ENCODE measurements around the gene VEGFB. TPM values are rescaled to one million over a fixed set of nuclear protein-coding genes. Genes with fewer than 3 reads are reported as not detected.

Gene VEGFB
- total RNA-seq, 2 donors from 2014 or later, result 58.9 to 78.4 TPM

DNA sequence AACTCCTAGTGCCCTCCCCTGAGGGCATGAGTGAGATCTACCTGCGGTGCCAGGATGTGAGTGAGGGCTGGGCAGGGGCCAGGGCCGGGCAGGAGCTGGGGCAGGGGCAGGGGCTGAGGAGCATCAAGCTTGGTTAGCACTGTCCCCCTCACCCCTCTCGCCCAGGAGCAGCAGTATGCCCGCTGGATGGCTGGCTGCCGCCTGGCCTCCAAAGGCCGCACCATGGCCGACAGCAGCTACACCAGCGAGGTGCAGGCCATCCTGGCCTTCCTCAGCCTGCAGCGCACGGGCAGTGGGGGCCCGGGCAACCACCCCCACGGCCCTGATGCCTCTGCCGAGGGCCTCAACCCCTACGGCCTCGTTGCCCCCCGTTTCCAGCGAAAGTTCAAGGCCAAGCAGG, 14.1 kb upstream of the VEGFB start:
- WGBS, 2 experiments (ENCODE audit: insufficient coverage in 1 of 2, insufficient read length in 1 of 2), result 91 to 93% methylated on average over 9 to 17 of the region's 17 CpGs
- no peak overlapping the region for H3K27ac Mint-ChIP-seq
- Histone ChIP-seq H3K27me3 (ENCODE audit: control insufficient read depth, insufficient read depth, low read length, poor library complexity, severe bottlenecking) (no peaks in the 10 kb centered on the region), H3K36me3 (ENCODE audit: control insufficient read depth, insufficient read depth, low read length) (peaks cover 5% of the 10 kb centered on the region), H3K4me1 (ENCODE audit: control insufficient read depth, insufficient read depth, low read length) (no peaks in the 10 kb centered on the region), H3K27ac (ENCODE audit: low read depth, low read length) (no peak overlapping the region), H3K4me3 (ENCODE audit: low read length) (no peak overlapping the region), H3K9me3 (ENCODE audit: control insufficient read depth, low read length) (no peaks in the 10 kb centered on the region), H3K9ac (ENCODE audit: extremely low read depth, low read length, poor library complexity, severe bottlenecking) (no peak overlapping the region)
- TF ChIP-seq, protein P1, sequence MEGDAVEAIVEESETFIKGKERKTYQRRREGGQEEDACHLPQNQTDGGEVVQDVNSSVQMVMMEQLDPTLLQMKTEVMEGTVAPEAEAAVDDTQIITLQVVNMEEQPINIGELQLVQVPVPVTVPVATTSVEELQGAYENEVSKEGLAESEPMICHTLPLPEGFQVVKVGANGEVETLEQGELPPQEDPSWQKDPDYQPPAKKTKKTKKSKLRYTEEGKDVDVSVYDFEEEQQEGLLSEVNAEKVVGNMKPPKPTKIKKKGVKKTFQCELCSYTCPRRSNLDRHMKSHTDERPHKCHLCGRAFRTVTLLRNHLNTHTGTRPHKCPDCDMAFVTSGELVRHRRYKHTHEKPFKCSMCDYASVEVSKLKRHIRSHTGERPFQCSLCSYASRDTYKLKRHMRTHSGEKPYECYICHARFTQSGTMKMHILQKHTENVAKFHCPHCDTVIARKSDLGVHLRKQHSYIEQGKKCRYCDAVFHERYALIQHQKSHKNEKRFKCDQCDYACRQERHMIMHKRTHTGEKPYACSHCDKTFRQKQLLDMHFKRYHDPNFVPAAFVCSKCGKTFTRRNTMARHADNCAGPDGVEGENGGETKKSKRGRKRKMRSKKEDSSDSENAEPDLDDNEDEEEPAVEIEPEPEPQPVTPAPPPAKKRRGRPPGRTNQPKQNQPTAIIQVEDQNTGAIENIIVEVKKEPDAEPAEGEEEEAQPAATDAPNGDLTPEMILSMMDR (conservative IDR thresholded peaks at IDR 0.05), result no peak
- no peak for DNase-seq
- peaks cover 14% of the 10 kb centered on the region for H3K36me3 Mint-ChIP-seq (ENCODE audit: low read depth)
- no peaks in the 10 kb centered on the region for H3K27me3 Mint-ChIP-seq (ENCODE audit: insufficient read depth)
- H3K4me1 Mint-ChIP-seq, result peaks cover 3% of the 10 kb centered on the region
- no peaks in the 10 kb centered on the region for H3K9me3 Mint-ChIP-seq
- H3K4me3 Mint-ChIP-seq, result no peak overlapping the region

- H3K27ac ChIP-seq (ENCODE audit: low read depth, low read length), result no peak overlapping the region
- H3K9me3 ChIP-seq (ENCODE audit: control insufficient read depth, low read length), result no peaks in the 10 kb centered on the region
- H3K27me3 ChIP-seq (ENCODE audit: control insufficient read depth, insufficient read depth, low read length, poor library complexity, severe bottlenecking), result no peaks in the 10 kb centered on the region
- Mint-ChIP-seq H3K27ac (no peak overlapping the region), H3K27me3 (ENCODE audit: insufficient read depth) (no peaks in the 10 kb centered on the region), H3K4me1 (peaks cover 5% of the 10 kb centered on the region), H3K9me3 (no peaks in the 10 kb centered on the region), H3K4me3 (no peak overlapping the region), H3K36me3 (ENCODE audit: low read depth) (peaks cover 9% of the 10 kb centered on the region)
- H3K36me3 ChIP-seq (ENCODE audit: control insufficient read depth, insufficient read depth, low read length), result peaks cover 5% of the 10 kb centered on the region
- TF ChIP-seq, protein P1 (conservative IDR thresholded peaks at IDR 0.05), result no peak
- WGBS, 2 experiments (ENCODE audit: insufficient coverage in 1 of 2, insufficient read length in 1 of 2), result 94 to 100% methylated on average over 12 to 14 of the region's 14 CpGs
- H3K4me1 ChIP-seq (ENCODE audit: control insufficient read depth, insufficient read depth, low read length), result no peaks in the 10 kb centered on the region
- no peak overlapping the region for H3K4me3 ChIP-seq (ENCODE audit: low read length)
- DNase-seq, result no peak
- H3K9ac ChIP-seq (ENCODE audit: extremely low read depth, low read length, poor library complexity, severe bottlenecking), result no peak overlapping the region
Observed at GRCh38 chr11:64220798-64221197, 13.6 kb upstream of the VEGFB start.

GRCh38 chr11:64222651-64223000, 11.8 kb upstream of the VEGFB start:
- Histone ChIP-seq H3K4me1 (ENCODE audit: control insufficient read depth, insufficient read depth, low read length) (peaks cover 4% of the 10 kb centered on the region), H3K4me3 (ENCODE audit: low read length) (no peak overlapping the region), H3K27me3 (ENCODE audit: control insufficient read depth, insufficient read depth, low read length, poor library complexity, severe bottlenecking) (no peaks in the 10 kb centered on the region), H3K9me3 (ENCODE audit: control insufficient read depth, low read length) (no peaks in the 10 kb centered on the region), H3K36me3 (ENCODE audit: control insufficient read depth, insufficient read depth, low read length) (peaks cover 5% of the 10 kb centered on the region), H3K9ac (ENCODE audit: extremely low read depth, low read length, poor library complexity, severe bottlenecking) (no peak overlapping the region), H3K27ac (ENCODE audit: low read depth, low read length) (no peak overlapping the region)
- WGBS, 2 experiments (ENCODE audit: insufficient coverage in 1 of 2, insufficient read length in 1 of 2), result 89% methylated on average over 9 of the region's 9 CpGs
- TF ChIP-seq, protein P1 (conservative IDR thresholded peaks at IDR 0.05), result no peak
- no peaks in the 10 kb centered on the region for H3K27me3 Mint-ChIP-seq (ENCODE audit: insufficient read depth)
- H3K36me3 Mint-ChIP-seq (ENCODE audit: low read depth), result peaks cover 3% of the 10 kb centered on the region
- H3K27ac Mint-ChIP-seq, result no peak overlapping the region
- H3K4me3 Mint-ChIP-seq, result no peak overlapping the region
- H3K9me3 Mint-ChIP-seq, result no peaks in the 10 kb centered on the region
- no peak for DNase-seq
- H3K4me1 Mint-ChIP-seq, result peaks cover 10% of the 10 kb centered on the region

Data from endodermal cell (in vitro differentiated cells).